ENCODE measurements around the gene IL1RL2. TPM values are rescaled to one million over a fixed set of nuclear protein-coding genes. Genes with fewer than 3 reads are reported as not detected.

IL1RL2 gene
- total and polyA plus RNA-seq, 7 donors, result 0.27 to 0.90 (median 0.60) TPM; not detected in 4

- TF ChIP-seq EP300 (IDR thresholded peaks at IDR 0.05), result no peak
- no peak for TF ChIP-seq CTCF (IDR thresholded peaks at IDR 0.05)
- Histone ChIP-seq H3K4me3 (no peak overlapping the region), H3K4me1 (no peaks in the 10 kb centered on the region), H3K36me3 (no peaks in the 10 kb centered on the region), H3K9me3 (no peaks in the 10 kb centered on the region), H3K27me3 (no peaks in the 10 kb centered on the region), H3K27ac (no peak overlapping the region)
- intact Hi-C loops (cut with DNase I), result loop anchor here (5.0 kb wide), 1 partner anchor 100 kb away; the partner anchor contains the start of gene IL18R1
- DNase-seq, result no peak
- WGBS, 2 donors, result 90 to 93% methylated on average over 5 of the region's 5 CpGs
Observed at GRCh38 chr2:102256874-102257462, 70.1 kb downstream of the IL1RL2 start.

GRCh38 chr2:102258025-102258385 lies 71.2 kb downstream of the IL1RL2 start:
- no peak overlapping the region for H3K27ac ChIP-seq
- WGBS, 2 donors, result 80 to 84% methylated on average over 2 of the region's 2 CpGs
- no peaks in the 10 kb centered on the region for H3K4me1 ChIP-seq
- TF ChIP-seq EP300 (IDR thresholded peaks at IDR 0.05) (no peak), POLR2AphosphoS5 (IDR thresholded peaks at IDR 0.05) (no peak), CTCF (IDR thresholded peaks at IDR 0.05) (no peak), POLR2A (IDR thresholded peaks at IDR 0.05) (no peak)
- no peaks in the 10 kb centered on the region for H3K9me3 ChIP-seq
- H3K27me3 ChIP-seq, result no peaks in the 10 kb centered on the region
- H3K36me3 ChIP-seq, result no peaks in the 10 kb centered on the region
- no peak overlapping the region for H3K4me3 ChIP-seq
- DNase-seq, result no peak
- intact Hi-C loops (cut with DNase I), result loop anchor here (5.0 kb wide), 1 partner anchor 99 kb away; the partner anchor contains the start of gene IL18R1

GRCh38 chr2:102258386-102259074 lies 71.7 kb downstream of the IL1RL2 start:
- 82 to 86% methylated on average over 3 of the region's 3 CpGs for WGBS, 2 donors
- no peaks in the 10 kb centered on the region for H3K4me1 ChIP-seq
- H3K27ac ChIP-seq, result no peak overlapping the region
- TF ChIP-seq EP300 (IDR thresholded peaks at IDR 0.05) (no peak), CTCF (IDR thresholded peaks at IDR 0.05) (no peak), POLR2A (IDR thresholded peaks at IDR 0.05) (no peak), POLR2AphosphoS5 (IDR thresholded peaks at IDR 0.05) (no peak)
- H3K4me3 ChIP-seq, result no peak overlapping the region
- no peaks in the 10 kb centered on the region for H3K27me3 ChIP-seq
- H3K36me3 ChIP-seq, result no peaks in the 10 kb centered on the region
- H3K9me3 ChIP-seq, result no peaks in the 10 kb centered on the region
- intact Hi-C loops (cut with DNase I), result loop anchor here (5.0 kb wide), 1 partner anchor 99 kb away; the partner anchor contains the start of gene IL18R1
- no peak for DNase-seq

GRCh38 chr2:102261467-102262135 lies 74.8 kb downstream of the IL1RL2 start:
- no peaks in the 10 kb centered on the region for H3K9me3 ChIP-seq
- no peaks in the 10 kb centered on the region for H3K27me3 ChIP-seq
- H3K36me3 ChIP-seq, result no peaks in the 10 kb centered on the region
- TF ChIP-seq EP300 (IDR thresholded peaks at IDR 0.05) (no peak), POLR2AphosphoS5 (IDR thresholded peaks at IDR 0.05) (no peak), CTCF (IDR thresholded peaks at IDR 0.05) (no peak), POLR2A (IDR thresholded peaks at IDR 0.05) (no peak)
- no peak for DNase-seq
- H3K4me3 ChIP-seq, result no peak overlapping the region
- H3K27ac ChIP-seq, result no peak overlapping the region
- H3K4me1 ChIP-seq, result no peaks in the 10 kb centered on the region
- 85 to 87% methylated on average over 5 of the region's 5 CpGs for WGBS, 2 donors
- intact Hi-C loops (cut with DNase I), result no loop called here
